PC-3 (cell line): ENCODE data around the gene BRD8. TPM values are rescaled to one million over a fixed set of nuclear protein-coding genes. Genes with fewer than 3 reads are reported as not detected.

Experiments used
- ATAC-seq: fragments of 200-7000 bp; cut with Tn5 transposase; 2 replicates; pipeline ENCODE4 v1.9.1; 2020; ENCODE audit warnings: mild to moderate bottlenecking, moderate library complexity
- BruUV-seq: library from RNA; stranded (reverse); fragments of 400-500 nt; replicated peaks from 2 replicates; lab custom pipeline; 2021; lab: Mats Ljungman, UMichigan
- CTCF ChIA-PET: fragments of 300-600 bp; sonication (Branson Sonifier 250); formaldehyde crosslinking; loops from one replicate; lab custom pipeline; 2022; ENCODE audit warnings: antibody characterized with exemption; lab: Charles Lee
- POLR2A ChIA-PET: fragments of 300-600 bp; sonication (Branson Sonifier 250); formaldehyde crosslinking; loops from one replicate; lab custom pipeline; 2022; ENCODE audit warnings: antibody characterized with exemption; ENCODE audit not compliant: unreplicated experiment; lab: Charles Lee
- DNase-seq: peaks from one replicate; pipeline ENCODE4 v3.0.0-alpha.2; 2015
- H2AFZ ChIP-seq: fragments of 300-600 bp; sonication (generic); 2 replicates; pipeline ENCODE4 v1.6.0; 2016; ENCODE audit warnings: antibody characterized with exemption, low read length
- H3F3A ChIP-seq: fragments of 300-600 bp; sonication (generic); one replicate; pipeline ENCODE4 v1.6.0; 2017; ENCODE audit warnings: antibody characterized with exemption, low read length, control low read depth, mild to moderate bottlenecking; ENCODE audit not compliant: unreplicated experiment
- H3K27ac ChIP-seq: fragments of 300-600 bp; sonication (generic); 2 replicates; pipeline ENCODE4 v1.5.1; 2016; ENCODE audit warnings: mild to moderate bottlenecking, low read length
- H3K27me3 ChIP-seq: fragments of 300-600 bp; sonication (generic); 2 replicates; pipeline ENCODE4 v1.6.1; 2016; ENCODE audit warnings: low read length, mixed read lengths
- H3K36me3 ChIP-seq: fragments of 300-600 bp; sonication (generic); 2 replicates; pipeline ENCODE4 v1.6.1; 2016; ENCODE audit warnings: low read depth, mixed run types, low read length, mixed read lengths
- H3K4me1 ChIP-seq: fragments of 300-600 bp; sonication (generic); 2 replicates; pipeline ENCODE4 v1.5.1; 2016; ENCODE audit warnings: low read length; ENCODE audit not compliant: insufficient read depth
- H3K4me2 ChIP-seq: fragments of 300-600 bp; sonication (generic); 2 replicates; pipeline ENCODE4 v1.6.0; 2016; ENCODE audit warnings: low read length
- H3K4me3 ChIP-seq: fragments of 300-600 bp; sonication (generic); 2 replicates; pipeline ENCODE4 v1.5.1; 2016; ENCODE audit warnings: mild to moderate bottlenecking, low read length, mixed read lengths
- H3K79me2 ChIP-seq: fragments of 300-600 bp; sonication (generic); 2 replicates; pipeline ENCODE4 v1.6.1; 2017; ENCODE audit warnings: low read length, mixed read lengths
- H3K9ac ChIP-seq: fragments of 300-600 bp; sonication (generic); 2 replicates; pipeline ENCODE4 v1.6.0; 2016; ENCODE audit warnings: mild to moderate bottlenecking, low read length
- H3K9me2 ChIP-seq: fragments of 300-600 bp; sonication (generic); replicated peaks from 2 replicates; pipeline ENCODE4 v1.6.1; 2016; ENCODE audit warnings: mixed run types, low read length, mixed read lengths
- H3K9me3 ChIP-seq: fragments of 300-600 bp; sonication (generic); 2 replicates; pipeline ENCODE4 v1.6.1; 2016; ENCODE audit warnings: low read length, mixed read lengths
- H4K20me1 ChIP-seq: fragments of 300-600 bp; sonication (generic); 2 replicates; pipeline ENCODE4 v1.6.1; 2016; ENCODE audit warnings: low read length, mixed read lengths
- CTCF ChIP-seq: fragments of 300-600 bp; sonication (generic); conservative IDR thresholded peaks from 2 replicates; pipeline ENCODE4 v1.5.1; 2017; ENCODE audit warnings: antibody characterized with exemption, low read depth, mild to moderate bottlenecking, low read length
- EZH2 ChIP-seq: fragments of 300-600 bp; sonication (generic); IDR thresholded peaks from one replicate; pipeline ENCODE4 v1.6.1; 2017; ENCODE audit warnings: antibody characterized with exemption, mild to moderate bottlenecking, low read length; ENCODE audit not compliant: unreplicated experiment
- EZH2phosphoT487 ChIP-seq: fragments of 300-600 bp; sonication (generic); IDR thresholded peaks from 2 replicates; pipeline ENCODE4 v1.6.1; 2018; ENCODE audit warnings: mild to moderate bottlenecking, antibody characterized with exemption, low read length, borderline replicate concordance
- intact Hi-C: fragments of 100-400 bp; cut with micrococcal nuclease; formaldehyde crosslinking; loops from 2 replicates; pipeline ENCODE4 v1.9.0; 2023
- total RNA-seq: library from RNA; depleted of rRNA; stranded (reverse); fragments of >200 nt; gene quantifications from 2 replicates; pipeline ENCODE4 v1.2.3, GENCODE V29; 2014; rRNA removed

BRD8 gene
- total RNA-seq, 1 experiment from 2014 or later = 35.6 TPM

- no peak for ATAC-seq
- no peak overlapping the region for H3K9ac ChIP-seq
- intact Hi-C loops = no loop called here
- no TSS peak for BruUV-seq
- H3K27me3 ChIP-seq = no peaks in the 10 kb centered on the region
- no peak for TF ChIP-seq CTCF
- no peak for TF ChIP-seq EZH2
- no peak for TF ChIP-seq EZH2phosphoT487
- no peak overlapping the region for H2AFZ ChIP-seq
- H3F3A ChIP-seq = no peaks in the 10 kb centered on the region
- H3K27ac ChIP-seq = no peak overlapping the region
- H3K4me3 ChIP-seq = no peak overlapping the region
- CTCF ChIA-PET = no interaction called here
- POLR2A ChIA-PET = no interaction called here
- H3K9me2 ChIP-seq = no peaks in the 10 kb centered on the region
- H3K9me3 ChIP-seq = no peaks in the 10 kb centered on the region
- no peaks in the 10 kb centered on the region for H3K4me1 ChIP-seq
- H3K4me2 ChIP-seq = no peak overlapping the region
- H4K20me1 ChIP-seq = no peaks in the 10 kb centered on the region
- DNase-seq = no peak
- H3K79me2 ChIP-seq = no peaks in the 10 kb centered on the region
- no peaks in the 10 kb centered on the region for H3K36me3 ChIP-seq
Measured at GRCh38 chr5:138092301-138092700, 86.1 kb downstream of the BRD8 start.

DNA sequence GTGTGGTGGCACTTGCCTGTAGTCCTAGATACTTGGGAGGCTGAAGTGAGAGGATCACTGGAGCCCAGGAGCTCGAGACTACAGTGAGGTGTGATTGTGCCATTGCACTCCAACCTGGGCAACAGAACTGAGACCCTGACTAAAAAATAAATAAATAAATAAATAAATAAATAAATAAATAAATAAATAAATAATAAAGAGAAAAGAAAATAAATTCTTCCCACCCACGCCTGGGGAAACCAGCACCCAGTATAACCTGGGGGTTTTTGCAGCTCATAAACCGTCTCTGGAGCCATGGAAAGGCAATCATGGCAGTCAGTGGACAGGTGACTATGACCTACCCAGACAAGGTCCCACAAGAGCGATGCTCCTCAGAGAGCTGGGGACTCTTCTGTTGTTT lies 86.7 kb downstream of the BRD8 start:
- no peak for DNase-seq
- H3K27me3 ChIP-seq = no peaks in the 10 kb centered on the region
- ChIA-PET CTCF (interaction anchor here (0.5 to 0.6 kb wide), 2 partner anchors 53 to 320 kb away, joined by 3 read pairs; no protein-coding TSS in a partner anchor), POLR2A (interaction anchor here (0.6 kb wide), 2 partner anchors 58 to 122 kb away, joined by 4 read pairs; no protein-coding TSS in a partner anchor)
- H3F3A ChIP-seq = no peaks in the 10 kb centered on the region
- H3K9me3 ChIP-seq = no peaks in the 10 kb centered on the region
- no peak for TF ChIP-seq CTCF
- TF ChIP-seq EZH2phosphoT487 = no peak
- no peak for TF ChIP-seq EZH2
- no peaks in the 10 kb centered on the region for H3K79me2 ChIP-seq
- ATAC-seq = no peak
- no peak overlapping the region for H2AFZ ChIP-seq
- no peaks in the 10 kb centered on the region for H3K4me1 ChIP-seq
- H3K27ac ChIP-seq = no peak overlapping the region
- H3K9me2 ChIP-seq = no peaks in the 10 kb centered on the region
- no peak overlapping the region for H3K9ac ChIP-seq
- no peaks in the 10 kb centered on the region for H3K36me3 ChIP-seq
- no peak overlapping the region for H3K4me3 ChIP-seq
- BruUV-seq = no TSS peak
- no peaks in the 10 kb centered on the region for H4K20me1 ChIP-seq
- no peak overlapping the region for H3K4me2 ChIP-seq
- intact Hi-C loops = no loop called here

Other genes starting within 250 kb of the BRD8 start
- gene FAM13B, start 145.6 kb downstream of the BRD8 start, total RNA-seq = 10.5 and 13.0 TPM in 2 replicates
- gene WNT8A, start 94.6 kb downstream of the BRD8 start, total RNA-seq = not detected in 2 replicates
- 0.40 and 0.44 TPM in 2 replicates for gene NME5, start 39.2 kb downstream of the BRD8 start, total RNA-seq
- 55.5 and 59.0 TPM in 2 replicates for gene KIF20A, start 482 bp upstream of the BRD8 start, total RNA-seq
- 26.1 and 26.7 TPM in 2 replicates for gene CDC23, start 34.7 kb upstream of the BRD8 start, total RNA-seq
- not detected in 2 replicates for gene GFRA3, start 96.0 kb upstream of the BRD8 start, total RNA-seq
- gene CDC25C, start 153.2 kb upstream of the BRD8 start, total RNA-seq = 13.8 and 14.7 TPM in 2 replicates
- 26.6 and 28.7 TPM in 2 replicates for gene FAM53C, start 159.6 kb upstream of the BRD8 start, total RNA-seq
- gene KDM3B, start 174.1 kb upstream of the BRD8 start, total RNA-seq = 21.7 and 25.6 TPM in 2 replicates